Karpas-422 (cell line): ENCODE results near the gene FKBP15. TPM values are rescaled to one million over a fixed set of nuclear protein-coding genes. Genes with fewer than 3 reads are reported as not detected.

Source experiments
- DNase-seq: peaks from one replicate; pipeline ENCODE4 v3.0.0-alpha.2; 2015
- H2AFZ ChIP-seq: fragments of 200-600 bp; sonication (generic); 2 replicates; pipeline ENCODE4 v1.6.1; 2014; ENCODE audit warnings: antibody characterized with exemption, low read length, mixed read lengths
- H3K27ac ChIP-seq: fragments of 200-600 bp; sonication (generic); 2 replicates; pipeline ENCODE4 v1.5.1; 2014; ENCODE audit warnings: mild to moderate bottlenecking, low read length, moderate library complexity
- H3K27me3 ChIP-seq: fragments of 200-600 bp; sonication (generic); 2 replicates; pipeline ENCODE4 v1.6.1; 2014; ENCODE audit warnings: low read length, mixed read lengths
- H3K36me3 ChIP-seq: fragments of 200-600 bp; sonication (generic); 2 replicates; pipeline ENCODE4 v1.6.1; 2014; ENCODE audit warnings: low read length, mixed read lengths; ENCODE audit not compliant: insufficient read depth
- H3K4me1 ChIP-seq: fragments of 200-600 bp; sonication (generic); 2 replicates; pipeline ENCODE4 v1.6.1; 2014; ENCODE audit warnings: mild to moderate bottlenecking, low read length, mixed read lengths
- H3K4me2 ChIP-seq: fragments of 200-600 bp; sonication (generic); 2 replicates; pipeline ENCODE4 v1.6.1; 2014; ENCODE audit warnings: low read length, low read depth, mild to moderate bottlenecking; ENCODE audit not compliant: poor library complexity, severe bottlenecking
- H3K4me3 ChIP-seq: fragments of 200-600 bp; sonication (generic); 2 replicates; pipeline ENCODE4 v1.5.1; 2014; ENCODE audit warnings: mild to moderate bottlenecking, antibody characterized with exemption, low read length, mixed read lengths
- H3K79me2 ChIP-seq: fragments of 200-600 bp; sonication (generic); 2 replicates; pipeline ENCODE4 v1.6.1; 2014; ENCODE audit warnings: mild to moderate bottlenecking, low read length, mixed read lengths
- H3K9ac ChIP-seq: fragments of 200-600 bp; sonication (generic); 2 replicates; pipeline ENCODE4 v1.6.0; 2014; ENCODE audit warnings: low read length
- H3K9me2 ChIP-seq: fragments of 200-600 bp; sonication (generic), shearing (Covaris generic); replicated peaks from 2 replicates; pipeline ENCODE4 v1.6.0; 2014; ENCODE audit warnings: mild to moderate bottlenecking, low read length, moderate library complexity; ENCODE audit not compliant: insufficient read depth
- H3K9me3 ChIP-seq: fragments of 300-700, 200-600 bp; sonication (generic); 2 replicates; pipeline ENCODE4 v1.6.1; 2014; ENCODE audit warnings: low read length, mixed read lengths
- H4K20me1 ChIP-seq: fragments of 200-600 bp; sonication (generic); 2 replicates; pipeline ENCODE4 v1.6.1; 2014; ENCODE audit warnings: mild to moderate bottlenecking, antibody characterized with exemption, low read length, low read depth; ENCODE audit not compliant: insufficient read depth
- total RNA-seq: library from RNA; depleted of rRNA; stranded (reverse); fragments of >200 nt; shearing (Covaris generic); gene quantifications from 2 replicates; pipeline ENCODE4 v1.2.3, GENCODE V29; 2014; ENCODE audit warnings: low replicate concordance

FKBP15 gene
- total RNA-seq, 1 experiment from 2014 or later: 65.1 TPM

- Histone ChIP-seq H3K9ac (no peak overlapping the region), H3K9me3 (no peaks in the 10 kb centered on the region), H3K4me2 (no peak overlapping the region), H3K79me2 (peaks cover 3% of the 10 kb centered on the region; the same call in 1 of the 2 replicates), H3K9me2 (no peaks in the 10 kb centered on the region), H3K4me3 (no peak overlapping the region), H3K4me1 (no peaks in the 10 kb centered on the region), H3K27ac (no peak overlapping the region), H3K36me3 (peaks cover 83% of the 10 kb centered on the region), H3K27me3 (no peaks in the 10 kb centered on the region), H4K20me1 (no peaks in the 10 kb centered on the region), H2AFZ (no peak overlapping the region)
- no peak for DNase-seq
These were observed 33.0 kb downstream of the FKBP15 start for GRCh38 chr9:113187929-113188595.

DNA sequence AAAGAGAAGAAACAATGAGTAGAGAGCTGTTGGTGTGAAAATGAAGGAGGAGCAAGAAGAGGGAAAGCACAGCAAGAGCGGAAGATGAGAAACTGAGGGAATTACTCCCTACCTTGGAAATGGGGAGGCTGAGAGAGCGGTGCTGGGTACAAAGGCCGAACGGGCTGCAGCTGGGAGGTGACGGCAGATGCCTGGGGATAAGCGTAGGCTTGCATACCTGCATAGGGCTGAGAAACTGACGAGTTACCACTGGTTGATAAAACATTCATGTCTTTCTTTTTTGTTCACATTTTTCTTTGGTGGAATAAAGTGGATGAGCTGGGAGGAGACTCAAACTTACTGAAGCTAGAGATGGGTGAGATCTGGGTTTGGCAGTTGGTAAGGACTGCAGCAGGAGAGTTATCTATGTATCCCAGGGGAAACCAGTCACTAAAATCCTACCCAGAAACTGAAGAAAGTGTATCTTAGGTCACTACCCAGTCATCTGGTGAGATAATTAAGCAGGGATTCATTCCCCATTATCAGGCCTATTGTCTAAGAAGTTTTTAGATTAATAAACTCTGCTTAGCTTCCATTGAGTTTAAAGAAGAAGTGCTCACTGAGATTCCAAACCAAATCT is 34.8 kb downstream of the FKBP15 start:
- DNase-seq: no peak
- no peak overlapping the region for H3K9ac ChIP-seq
- peaks cover 3% of the 10 kb centered on the region; the same call in 1 of the 2 replicates for H3K79me2 ChIP-seq
- no peaks in the 10 kb centered on the region for H3K27me3 ChIP-seq
- no peak overlapping the region for H3K4me2 ChIP-seq
- no peaks in the 10 kb centered on the region for H4K20me1 ChIP-seq
- no peaks in the 10 kb centered on the region for H3K4me1 ChIP-seq
- H3K27ac ChIP-seq: no peak overlapping the region
- no peak overlapping the region for H2AFZ ChIP-seq
- no peaks in the 10 kb centered on the region for H3K9me3 ChIP-seq
- no peaks in the 10 kb centered on the region for H3K9me2 ChIP-seq
- no peak overlapping the region for H3K4me3 ChIP-seq
- H3K36me3 ChIP-seq: peaks cover 85% of the 10 kb centered on the region

DNA sequence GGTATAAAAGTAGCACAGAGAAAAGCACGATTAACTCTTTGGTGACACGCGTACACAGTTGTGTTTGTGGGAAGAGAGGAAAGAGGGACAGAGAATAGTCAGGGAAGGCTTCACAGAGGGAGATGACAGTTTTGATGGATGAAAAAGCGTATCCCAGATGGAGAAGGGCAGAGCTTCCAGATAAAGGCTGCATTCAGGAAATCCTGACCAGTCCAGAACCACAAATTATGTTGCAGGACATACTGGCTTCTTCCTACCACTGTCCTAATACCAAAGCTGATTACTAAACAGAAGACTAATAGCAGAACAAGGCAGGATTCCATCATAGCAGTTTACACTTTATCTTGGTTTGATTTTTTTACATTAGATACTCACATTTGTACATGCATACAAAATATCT is 35.8 kb downstream of the FKBP15 start:
- no peaks in the 10 kb centered on the region for H4K20me1 ChIP-seq
- H3K9ac ChIP-seq: no peak overlapping the region
- no peak overlapping the region for H2AFZ ChIP-seq
- no peaks in the 10 kb centered on the region for H3K9me3 ChIP-seq
- no peak overlapping the region for H3K4me3 ChIP-seq
- no peak overlapping the region for H3K4me2 ChIP-seq
- H3K36me3 ChIP-seq: peaks cover 86% of the 10 kb centered on the region
- H3K79me2 ChIP-seq: peaks cover 2% of the 10 kb centered on the region; the same call in 1 of the 2 replicates
- no peak for DNase-seq
- no peaks in the 10 kb centered on the region for H3K4me1 ChIP-seq
- H3K9me2 ChIP-seq: no peaks in the 10 kb centered on the region
- H3K27ac ChIP-seq: no peak overlapping the region
- H3K27me3 ChIP-seq: no peaks in the 10 kb centered on the region

DNA sequence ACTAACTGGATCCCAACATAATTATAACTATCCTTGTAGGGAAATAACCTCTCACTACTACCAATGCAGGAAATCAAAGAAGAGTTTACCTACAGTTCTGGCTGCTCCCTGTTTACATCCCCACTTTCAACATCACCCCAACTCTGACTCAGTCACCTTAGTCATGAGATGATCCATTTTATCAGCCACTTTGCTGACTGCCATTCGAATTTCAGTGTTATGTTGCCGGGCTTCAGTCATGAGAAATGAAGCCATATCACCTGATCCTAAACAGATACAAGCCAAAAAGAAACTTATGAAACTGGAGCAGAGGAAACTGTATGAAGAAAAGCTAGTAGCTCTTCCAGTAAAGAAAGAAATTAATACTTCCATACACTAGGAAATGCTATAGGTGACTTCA is 36.5 kb downstream of the FKBP15 start:
- Histone ChIP-seq H3K4me3 (no peak overlapping the region), H3K9me3 (no peaks in the 10 kb centered on the region), H3K9ac (no peak overlapping the region), H3K27me3 (no peaks in the 10 kb centered on the region), H3K36me3 (peaks cover 86% of the 10 kb centered on the region), H3K4me1 (no peaks in the 10 kb centered on the region), H3K27ac (no peak overlapping the region), H3K4me2 (no peak overlapping the region), H3K9me2 (no peaks in the 10 kb centered on the region), H4K20me1 (no peaks in the 10 kb centered on the region), H3K79me2 (no peaks in the 10 kb centered on the region), H2AFZ (no peak overlapping the region)
- no peak for DNase-seq

DNA sequence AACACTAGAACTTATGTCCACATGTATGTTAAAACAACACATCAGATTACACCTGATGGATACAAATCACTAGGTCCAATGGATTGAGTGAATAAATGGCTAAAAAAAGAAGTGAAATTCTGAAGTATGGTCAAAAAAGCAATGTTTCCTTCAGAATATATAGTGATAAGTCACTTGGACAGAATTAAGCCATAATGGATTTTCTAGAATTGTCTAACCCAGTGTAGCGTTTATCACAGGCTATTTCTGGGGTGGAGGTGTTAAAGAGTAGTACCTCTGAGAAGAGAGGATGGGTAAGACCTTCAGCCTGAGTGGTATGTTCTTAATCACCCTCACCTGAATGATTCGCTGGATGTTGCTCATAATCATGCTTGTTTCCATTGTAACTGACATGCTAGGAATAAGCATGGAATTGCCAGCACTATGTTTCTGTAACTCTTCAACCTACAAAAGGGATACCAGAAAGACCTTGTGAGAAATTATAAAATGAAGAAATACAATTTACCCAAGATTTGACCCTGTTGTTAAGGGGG is 37.1 kb downstream of the FKBP15 start:
- Histone ChIP-seq H3K9me2 (no peaks in the 10 kb centered on the region), H3K79me2 (no peaks in the 10 kb centered on the region), H2AFZ (no peak overlapping the region), H3K36me3 (peaks cover 84% of the 10 kb centered on the region), H4K20me1 (no peaks in the 10 kb centered on the region), H3K9ac (no peak overlapping the region), H3K27ac (no peak overlapping the region), H3K4me3 (no peak overlapping the region), H3K9me3 (no peaks in the 10 kb centered on the region), H3K4me2 (no peak overlapping the region), H3K4me1 (no peaks in the 10 kb centered on the region), H3K27me3 (no peaks in the 10 kb centered on the region)
- DNase-seq: no peak

- Histone ChIP-seq H3K4me3 (no peak overlapping the region), H3K27me3 (no peaks in the 10 kb centered on the region), H3K36me3 (peaks cover 82% of the 10 kb centered on the region), H3K4me2 (no peak overlapping the region), H2AFZ (no peak overlapping the region), H3K9me2 (no peaks in the 10 kb centered on the region), H3K27ac (no peak overlapping the region), H3K9ac (no peak overlapping the region), H4K20me1 (no peaks in the 10 kb centered on the region), H3K4me1 (no peaks in the 10 kb centered on the region), H3K9me3 (no peaks in the 10 kb centered on the region), H3K79me2 (peaks cover 4% of the 10 kb centered on the region; the same call in 1 of the 2 replicates)
- DNase-seq: no peak
These were observed 39.9 kb downstream of the FKBP15 start for GRCh38 chr9:113181165-113181564.

DNA sequence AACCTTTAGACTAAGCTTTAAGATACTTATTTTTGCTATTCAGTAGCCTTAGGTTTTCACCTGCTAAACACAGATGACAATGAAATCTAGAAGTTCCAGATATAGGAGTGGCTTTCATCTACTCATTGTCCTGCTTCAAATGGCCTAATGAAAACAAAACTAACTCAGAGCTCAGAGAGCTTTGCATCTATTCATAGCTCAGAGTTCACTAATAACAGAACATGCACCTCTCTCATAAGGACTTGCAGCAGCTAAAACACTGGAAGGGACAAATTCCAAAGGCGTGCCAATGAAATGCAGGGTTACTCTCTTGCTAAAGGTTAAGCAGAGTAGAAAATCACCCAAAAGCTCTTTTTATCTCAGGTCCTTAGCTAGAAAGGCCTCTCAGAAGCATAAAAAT is 41.2 kb downstream of the FKBP15 start:
- no peaks in the 10 kb centered on the region for H3K27me3 ChIP-seq
- H3K9ac ChIP-seq: no peak overlapping the region
- no peaks in the 10 kb centered on the region for H4K20me1 ChIP-seq
- DNase-seq: no peak
- H3K79me2 ChIP-seq: peaks cover 4% of the 10 kb centered on the region; the same call in 1 of the 2 replicates
- no peaks in the 10 kb centered on the region for H3K4me1 ChIP-seq
- no peak overlapping the region for H2AFZ ChIP-seq
- no peak overlapping the region for H3K4me3 ChIP-seq
- no peak overlapping the region for H3K27ac ChIP-seq
- H3K9me3 ChIP-seq: no peaks in the 10 kb centered on the region
- H3K4me2 ChIP-seq: no peak overlapping the region
- no peaks in the 10 kb centered on the region for H3K9me2 ChIP-seq
- peaks cover 82% of the 10 kb centered on the region for H3K36me3 ChIP-seq

GRCh38 chr9:113178087-113178486 is 43.0 kb downstream of the FKBP15 start:
- Histone ChIP-seq H3K9ac (no peak overlapping the region), H3K36me3 (peaks cover 82% of the 10 kb centered on the region), H3K9me3 (no peaks in the 10 kb centered on the region), H3K4me1 (no peaks in the 10 kb centered on the region), H2AFZ (no peak overlapping the region), H3K27ac (no peak overlapping the region), H3K9me2 (no peaks in the 10 kb centered on the region), H3K79me2 (peaks cover 4% of the 10 kb centered on the region; the same call in 1 of the 2 replicates), H3K27me3 (no peaks in the 10 kb centered on the region), H4K20me1 (no peaks in the 10 kb centered on the region), H3K4me2 (no peak overlapping the region), H3K4me3 (no peak overlapping the region)
- no peak for DNase-seq
